Keratinocyte (primary cell): ENCODE data around the gene IRX4.

Source experiments
- CTCF ChIP-seq, 3 experiments: IDR thresholded peaks in 1 of 3; conservative IDR thresholded peaks in 1 of 3; optimal IDR thresholded peaks in 1 of 3; 2 replicates in 2 of 3; 3 replicates in 1 of 3; pipeline versions ENCODE3 to v1.5.1; 2011; ENCODE audit warnings: low read length in 3 of 3, mild to moderate bottlenecking in 3 of 3, moderate library complexity in 2 of 3, control low read depth in 1 of 3, inconsistent platforms in 1 of 3; ENCODE audit not compliant: insufficient read depth in 2 of 3; ENCODE audit errors: extremely low read depth in 1 of 3
- EZH2 ChIP-seq: IDR thresholded peaks from one replicate; pipeline ENCODE4 v1.6.1; 2012; ENCODE audit warnings: inconsistent platforms, mild to moderate bottlenecking, low read length, moderate library complexity

GRCh38 chr5:1877103-1878049 is 5.3 kb downstream of the IRX4 start:
- TF ChIP-seq CTCF (optimal IDR thresholded peaks at IDR 0.05 in 1 of 3, IDR thresholded peaks at IDR 0.05 in 1 of 3, conservative IDR thresholded peaks at IDR 0.05 in 1 of 3; ENCODE audit: extremely low read depth in 1 of 3, insufficient read depth in 2 of 3, low read length in 3 of 3): no peak
- TF ChIP-seq EZH2: no peak
